AG10803 (cell line): ENCODE results near the gene ANP32B.

Source experiments
- DNase-seq: peaks from one replicate; pipeline ENCODE4 v3.0.0; 2010; ENCODE audit warnings: low read depth
- H3K4me3 ChIP-seq: 2 replicates; pipeline ENCODE4 v1.5.1; 2011; ENCODE audit warnings: mild to moderate bottlenecking, low read length, control low read depth
- TF ChIP-seq, protein P1 (sequence below): conservative IDR thresholded peaks from 2 replicates; pipeline ENCODE4 v1.5.1; 2011; ENCODE audit warnings: mild to moderate bottlenecking, low read length, control low read depth, inconsistent platforms

The ANP32B gene

GRCh38 chr9:97984188-97985057 is 1.3 kb downstream of the ANP32B start:
- TF ChIP-seq, protein P1, sequence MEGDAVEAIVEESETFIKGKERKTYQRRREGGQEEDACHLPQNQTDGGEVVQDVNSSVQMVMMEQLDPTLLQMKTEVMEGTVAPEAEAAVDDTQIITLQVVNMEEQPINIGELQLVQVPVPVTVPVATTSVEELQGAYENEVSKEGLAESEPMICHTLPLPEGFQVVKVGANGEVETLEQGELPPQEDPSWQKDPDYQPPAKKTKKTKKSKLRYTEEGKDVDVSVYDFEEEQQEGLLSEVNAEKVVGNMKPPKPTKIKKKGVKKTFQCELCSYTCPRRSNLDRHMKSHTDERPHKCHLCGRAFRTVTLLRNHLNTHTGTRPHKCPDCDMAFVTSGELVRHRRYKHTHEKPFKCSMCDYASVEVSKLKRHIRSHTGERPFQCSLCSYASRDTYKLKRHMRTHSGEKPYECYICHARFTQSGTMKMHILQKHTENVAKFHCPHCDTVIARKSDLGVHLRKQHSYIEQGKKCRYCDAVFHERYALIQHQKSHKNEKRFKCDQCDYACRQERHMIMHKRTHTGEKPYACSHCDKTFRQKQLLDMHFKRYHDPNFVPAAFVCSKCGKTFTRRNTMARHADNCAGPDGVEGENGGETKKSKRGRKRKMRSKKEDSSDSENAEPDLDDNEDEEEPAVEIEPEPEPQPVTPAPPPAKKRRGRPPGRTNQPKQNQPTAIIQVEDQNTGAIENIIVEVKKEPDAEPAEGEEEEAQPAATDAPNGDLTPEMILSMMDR: no peak
- peak overlapping the region; percentile 79 for H3K4me3 ChIP-seq
- DNase-seq: peak; percentile 81

DNA sequence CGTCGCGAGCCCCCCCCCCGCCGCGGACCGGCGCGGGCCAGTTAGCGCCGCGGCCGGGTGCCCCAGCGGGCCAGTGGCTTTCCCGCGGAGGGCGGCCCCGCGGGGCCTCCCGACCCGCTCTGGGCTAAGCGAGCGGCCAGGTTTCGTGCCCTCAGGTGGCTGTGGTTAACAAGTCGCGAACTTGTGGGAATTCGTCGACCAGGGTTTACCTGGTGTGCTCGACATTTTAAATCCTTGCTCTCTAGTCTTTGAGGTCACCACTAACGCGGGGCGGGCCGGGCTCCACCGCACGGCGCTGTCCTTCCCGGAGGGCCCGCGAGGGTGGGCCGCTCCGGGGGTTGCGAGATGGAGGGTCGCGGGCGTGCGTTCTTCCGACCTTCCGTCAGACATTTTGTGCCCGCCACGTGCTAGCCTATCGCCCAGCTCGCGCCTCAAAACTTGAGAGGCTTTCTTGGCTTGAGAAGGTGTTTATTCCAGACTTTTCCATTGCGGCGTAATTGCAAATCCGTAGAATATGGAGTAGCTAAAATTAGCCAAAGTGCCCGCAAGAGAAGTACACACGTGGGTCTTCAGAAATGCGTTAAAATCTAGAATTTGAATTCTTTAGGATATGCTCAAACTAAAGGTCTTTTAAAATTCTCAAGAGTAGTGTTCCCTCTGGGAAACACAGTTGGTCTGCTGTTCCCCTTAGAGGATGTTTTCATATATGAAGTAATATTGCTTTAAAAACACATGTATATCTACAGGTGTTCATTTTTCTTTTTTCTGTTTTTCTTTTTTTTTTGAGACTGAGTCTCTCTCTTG is 2.1 kb downstream of the ANP32B start:
- H3K4me3 ChIP-seq: peak overlapping the region; percentile 79
- DNase-seq: peak; percentile 20
- TF ChIP-seq, protein P1: no peak

- DNase-seq: no peak
- TF ChIP-seq, protein P1: no peak
- H3K4me3 ChIP-seq: no peak overlapping the region
Measured at GRCh38 chr9:97987487-97987886, 4.3 kb downstream of the ANP32B start.

- TF ChIP-seq, protein P1: peak; percentile 47
- DNase-seq: peak; percentile 68
- H3K4me3 ChIP-seq: no peak overlapping the region
Measured at GRCh38 chr9:97990259-97990658, 7.1 kb downstream of the ANP32B start.

DNA sequence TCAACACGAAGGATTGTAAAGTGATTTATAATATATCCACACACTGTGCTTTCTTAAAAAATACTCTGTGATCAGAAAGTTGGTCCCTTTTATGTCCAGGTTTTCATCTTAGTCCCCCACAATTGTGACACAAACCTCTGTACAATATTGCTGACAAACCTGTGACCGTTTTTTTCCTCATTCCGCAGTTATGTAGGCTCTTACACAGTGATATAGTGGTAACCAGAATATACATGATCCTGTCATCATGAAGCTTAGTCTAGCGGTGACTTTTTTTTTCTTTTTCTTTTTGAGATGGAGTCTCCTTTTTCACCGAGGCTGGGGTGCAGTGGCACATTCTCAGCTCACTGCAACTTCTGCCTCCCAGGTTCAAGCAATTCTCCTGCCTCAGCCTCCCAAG is 8.7 kb downstream of the ANP32B start:
- no peak overlapping the region for H3K4me3 ChIP-seq
- DNase-seq: no peak
- TF ChIP-seq, protein P1: no peak

DNA sequence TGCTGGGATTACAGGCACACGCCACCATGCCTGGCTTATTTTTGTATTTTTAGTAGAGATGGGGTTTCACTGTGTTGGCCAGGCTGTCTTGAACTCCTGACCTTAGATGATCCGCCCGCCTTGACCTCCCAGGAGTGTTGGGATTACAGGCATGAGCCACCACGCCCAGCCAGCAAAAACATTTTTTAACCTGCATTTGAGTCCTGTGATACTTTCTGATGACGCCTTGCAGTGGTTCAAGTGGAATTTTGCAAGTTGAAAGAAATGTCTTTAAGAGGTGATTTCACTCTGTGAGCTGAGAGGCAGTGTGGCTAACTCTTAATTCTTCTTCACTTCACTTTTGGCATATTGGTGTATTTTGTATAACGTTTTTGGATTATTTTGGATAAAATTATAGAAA is 9.1 kb downstream of the ANP32B start:
- H3K4me3 ChIP-seq: no peak overlapping the region
- DNase-seq: no peak
- TF ChIP-seq, protein P1: no peak

DNA sequence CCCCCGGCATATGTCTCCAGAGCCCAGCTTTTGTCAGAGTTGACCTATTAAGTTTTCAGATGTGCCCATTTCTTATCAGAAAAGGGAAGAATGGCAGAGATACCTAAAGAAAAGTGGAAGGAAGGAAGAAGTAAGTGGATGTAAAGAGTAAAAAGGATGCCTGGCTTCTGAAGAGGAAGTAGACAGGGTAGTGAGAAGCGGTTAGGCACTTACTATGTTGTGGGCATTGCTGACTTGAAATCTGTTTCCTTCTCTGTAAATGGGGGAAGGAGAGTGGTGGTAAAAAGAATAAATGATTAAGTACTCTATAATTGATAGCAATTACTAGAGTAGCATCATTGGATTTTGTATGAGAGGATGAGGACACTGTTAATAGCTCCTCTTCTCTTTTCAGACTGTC is 9.9 kb downstream of the ANP32B start:
- TF ChIP-seq, protein P1: no peak
- no peak for DNase-seq

More for the DNA sequence above, 9.9 kb downstream of the ANP32B start:
- H3K4me3 ChIP-seq: no peak overlapping the region
